NOMO-1 (cell line): ENCODE results near the gene LRBA.
"Not testable (repeated sequence)": the region's sequence is repeated elsewhere in the genome, so short reads cannot be mapped to it uniquely, and the experiment has no call there.

Source experiments
- DNase-seq, 2 experiments: peaks; one replicate each; lab custom pipeline; 2025; ENCODE audit not compliant: unreplicated experiment in 2 of 2; lab: John Stamatoyannopoulos, UW

LRBA gene

GRCh38 chr4:150750824-150751223 lies 264.3 kb downstream of the LRBA start:
- no peak for DNase-seq

GRCh38 chr4:150746156-150746555 lies 268.9 kb downstream of the LRBA start:
- DNase-seq: no peak

- no peak for DNase-seq
Measured at GRCh38 chr4:150744570-150744969, 270.5 kb downstream of the LRBA start.

GRCh38 chr4:150743564-150744342 lies 271.3 kb downstream of the LRBA start:
- DNase-seq: no peak

- DNase-seq: not testable (repeated sequence)
Measured at GRCh38 chr4:150742930-150743329, 272.2 kb downstream of the LRBA start.

GRCh38 chr4:150739591-150739990 lies 275.5 kb downstream of the LRBA start:
- no peak for DNase-seq

- no peak for DNase-seq
Measured at GRCh38 chr4:150725957-150726523, 289.0 kb downstream of the LRBA start.

GRCh38 chr4:150723727-150724411 lies 291.2 kb downstream of the LRBA start:
- DNase-seq: no peak

- no peak for DNase-seq
Measured at GRCh38 chr4:150722908-150723362, 292.1 kb downstream of the LRBA start.

- DNase-seq: no peak
Measured at GRCh38 chr4:150720973-150721518, 294.0 kb downstream of the LRBA start.

GRCh38 chr4:150717952-150718351 lies 297.1 kb downstream of the LRBA start:
- no peak for DNase-seq

GRCh38 chr4:150714462-150715438 lies 300.3 kb downstream of the LRBA start:
- no peak for DNase-seq

GRCh38 chr4:150713251-150713650 lies 301.8 kb downstream of the LRBA start:
- no peak for DNase-seq

- DNase-seq: no peak
Measured at GRCh38 chr4:150710770-150711375, 304.2 kb downstream of the LRBA start.

GRCh38 chr4:150708004-150708403 lies 307.1 kb downstream of the LRBA start:
- no peak for DNase-seq

GRCh38 chr4:150699599-150699998 lies 315.5 kb downstream of the LRBA start:
- DNase-seq: no peak

- DNase-seq: no peak
Measured at GRCh38 chr4:150695162-150695561, 319.9 kb downstream of the LRBA start.

GRCh38 chr4:150694438-150694837 lies 320.6 kb downstream of the LRBA start:
- DNase-seq: no peak

GRCh38 chr4:150683775-150684350 lies 331.2 kb downstream of the LRBA start:
- DNase-seq: no peak

- DNase-seq: no peak
Measured at GRCh38 chr4:150682126-150682525, 333.0 kb downstream of the LRBA start.
